Spleen (tissue), 11 donors: ENCODE results near the gene GCSH. TPM values are rescaled to one million over a fixed set of nuclear protein-coding genes. Genes with fewer than 3 reads are reported as not detected.

Experiments
- DNase-seq: peaks from one replicate; pipeline ENCODE4 v3.0.0-alpha.2; 2020
- H3K27ac ChIP-seq, 8 donors: fragments of 200-600 bp; sonication (generic) in 7 of 8; 1 replicate in 4 of 8; 2 replicates in 4 of 8; pipeline versions ENCODE4 v1.5.0 to v1.8.0; 2016 to 2021; ENCODE audit warnings: inconsistent platforms in 4 of 8, mild to moderate bottlenecking in 4 of 8, moderate library complexity in 1 of 8
- H3K27me3 ChIP-seq, 7 donors: fragments of 200-600 bp; sonication (generic) in 6 of 7; replicated peaks in 1 of 7; 1 replicate in 4 of 7; 2 replicates in 3 of 7; pipeline versions ENCODE4 v1.5.0 to v1.8.0; 2016 to 2021; ENCODE audit warnings: inconsistent platforms in 3 of 7, mild to moderate bottlenecking in 1 of 7
- H3K36me3 ChIP-seq, 6 donors: fragments of 200-600 bp; sonication (generic) in 5 of 6; 1 replicate in 4 of 6; 2 replicates in 2 of 6; pipeline versions ENCODE4 v1.5.0 to v1.8.0; 2016 to 2021; ENCODE audit warnings: inconsistent platforms in 2 of 6
- H3K4me1 ChIP-seq, 6 donors: fragments of 200-600 bp; sonication (generic) in 5 of 6; 1 replicate in 3 of 6; 2 replicates in 3 of 6; pipeline versions ENCODE4 v1.5.0 to v1.8.0; 2016 to 2021; ENCODE audit warnings: inconsistent platforms in 3 of 6
- H3K4me3 ChIP-seq, 8 donors: fragments of 200-600 bp; sonication (generic) in 7 of 8; 1 replicate in 4 of 8; 2 replicates in 4 of 8; pipeline versions ENCODE4 v1.5.0 to v1.8.0; 2016 to 2021; ENCODE audit warnings: inconsistent platforms in 4 of 8, mild to moderate bottlenecking in 4 of 8, moderate library complexity in 2 of 8
- H3K9me3 ChIP-seq, 8 donors: fragments of 200-600 bp; sonication (generic) in 7 of 8; 1 replicate in 4 of 8; 2 replicates in 4 of 8; pipeline versions ENCODE4 v1.5.0 to v1.8.0; 2016 to 2021; ENCODE audit warnings: inconsistent platforms in 4 of 8
- CTCF ChIP-seq, 11 experiments: fragments of 200-600 bp in 7 of 11; fragments of 450-650 bp in 4 of 11; sonication (generic) in 4 of 11; IDR thresholded peaks in 8 of 11; conservative IDR thresholded peaks in 3 of 11; 1 replicate in 7 of 11; 2 replicates in 4 of 11; pipeline versions ENCODE4 v1.4.0 to v1.8.0; 2016 to 2021; ENCODE audit warnings: antibody characterized with exemption in 11 of 11, inconsistent platforms in 4 of 11, mild to moderate bottlenecking in 1 of 11
- POLR2A ChIP-seq, 3 donors: fragments of 450-650 bp; IDR thresholded peaks; one replicate each; pipeline ENCODE4 v1.5.1; 2017; ENCODE audit warnings: antibody characterized with exemption in 3 of 3, mild to moderate bottlenecking in 1 of 3
- POLR2AphosphoS5 ChIP-seq, 3 donors: sonication (generic); formaldehyde crosslinking; IDR thresholded peaks; one replicate each; pipeline ENCODE4 v1.5.1; 2017; ENCODE audit warnings: antibody characterized with exemption in 3 of 3
- WGBS, 5 donors: extraction: QIAGEN DNeasy Blood & Tissue Kit in 3 of 5; methylation state at CpG; one replicate each; pipeline versions ENCODE4 v1.1.5 to v1.1.7; 2013 to 2018; 5-methylcytosine and 5-hydroxymethylcytosine counted together
- intact Hi-C: fragments of 100-400 bp; cut with DNase I; formaldehyde crosslinking; loops from one replicate; pipeline ENCODE4 v1.15.0; 2023; ENCODE audit warnings: low total_unique reads
- polyA plus RNA-seq, 3 donors: library from polyadenylated mRNA; stranded (reverse); fragments of 200-250 nt; gene quantifications; one replicate each; pipeline ENCODE4 v1.2.1, GENCODE V29; 2013
- total RNA-seq, 7 donors: library from RNA; depleted of rRNA in 3 of 7; stranded (reverse); fragments of >200 nt in 3 of 7; fragmentation: NEBNext Ultra II Directional in 4 of 7; extraction: Animal tissue kit (Norgen Biotek cat#: 25700) in 4 of 7; gene quantifications; one replicate each; pipeline versions ENCODE4 v1.1.0 to v1.2.1, GENCODE V29; 2016 to 2021
- donor health status: healthy with polysubstance abuse.
- donor health status: DM: no; HTN: no; CAD: no; lungs with moderate emphysema.
- donor health status: DM: no; HTN: no; CAD: no.
- donor health status: Bipolar disorder and iron deficiency.
- donor health status: healthy.
- donor health status: DM: no; HTN: no; CAD: no.
- donor health status: DM: yes; HTN: yes; CAD: no.

Gene GCSH
- total and polyA plus RNA-seq, 10 donors, result 7.3 to 14.8 (median 7.7) TPM

GRCh38 chr16:81061307-81061640 lies 34.9 kb downstream of the GCSH start:
- Histone ChIP-seq H3K27ac (no peak overlapping the region), H3K9me3 (no peaks in the 10 kb centered on the region), H3K36me3 (no peaks in the 10 kb centered on the region), H3K4me1 (no peaks in the 10 kb centered on the region), H3K27me3 (no peaks in the 10 kb centered on the region), H3K4me3 (no peak overlapping the region)
- DNase-seq, result no peak
- intact Hi-C loops, result no loop called here
- WGBS, 5 donors, result 88 to 97% (median 92%) methylated on average over 7 to 10 of the region's 10 CpGs
- TF ChIP-seq CTCF (IDR thresholded peaks at IDR 0.05 in 8 of 11, conservative IDR thresholded peaks at IDR 0.05 in 3 of 11) (no peak), POLR2A (IDR thresholded peaks at IDR 0.05) (no peak), POLR2AphosphoS5 (IDR thresholded peaks at IDR 0.05) (no peak)

GRCh38 chr16:81060576-81061306 lies 35.5 kb downstream of the GCSH start:
- Histone ChIP-seq H3K27ac (no peak overlapping the region), H3K4me1 (no peaks in the 10 kb centered on the region), H3K27me3 (no peaks in the 10 kb centered on the region), H3K9me3 (no peaks in the 10 kb centered on the region), H3K4me3 (no peak overlapping the region), H3K36me3 (no peaks in the 10 kb centered on the region)
- 85 to 91% (median 86%) methylated on average over 14 of the region's 14 CpGs for WGBS, 5 donors
- TF ChIP-seq POLR2A (IDR thresholded peaks at IDR 0.05), result no peak
- no peak for TF ChIP-seq CTCF (IDR thresholded peaks at IDR 0.05 in 8 of 11, conservative IDR thresholded peaks at IDR 0.05 in 3 of 11)
- TF ChIP-seq POLR2AphosphoS5 (IDR thresholded peaks at IDR 0.05), result no peak
- DNase-seq, result no peak
- intact Hi-C loops, result no loop called here

- DNase-seq, result no peak
- 83 to 91% (median 86%) methylated on average over 11 of the region's 11 CpGs for WGBS, 5 donors
- Histone ChIP-seq H3K27ac (no peak overlapping the region), H3K27me3 (no peaks in the 10 kb centered on the region), H3K4me3 (no peak overlapping the region), H3K36me3 (no peaks in the 10 kb centered on the region), H3K9me3 (peaks cover 5 to 26% (median 23%) of the 10 kb centered on the region in 8 donors), H3K4me1 (no peaks in the 10 kb centered on the region)
- intact Hi-C loops, result no loop called here
- no peak for TF ChIP-seq POLR2AphosphoS5 (IDR thresholded peaks at IDR 0.05)
- no peak for TF ChIP-seq POLR2A (IDR thresholded peaks at IDR 0.05)
- TF ChIP-seq CTCF (IDR thresholded peaks at IDR 0.05 in 8 of 11, conservative IDR thresholded peaks at IDR 0.05 in 3 of 11), result no peak
Measured at GRCh38 chr16:81053761-81054160, 42.4 kb downstream of the GCSH start.

GRCh38 chr16:81042821-81043220 lies 53.4 kb downstream of the GCSH start:
- intact Hi-C loops, result no loop called here
- no peak for DNase-seq
- H3K27ac ChIP-seq, result no peak overlapping the region
- TF ChIP-seq POLR2A (IDR thresholded peaks at IDR 0.05) (no peak), POLR2AphosphoS5 (IDR thresholded peaks at IDR 0.05) (no peak)
- no peak overlapping the region for H3K4me3 ChIP-seq
- H3K4me1 ChIP-seq, result peaks cover 0 to 24% (median 7%) of the 10 kb centered on the region in 6 donors
- WGBS, 5 donors, result 88 to 98% (median 92%) methylated on average over 2 of the region's 2 CpGs
- peaks cover 0 to 73% (median 47%) of the 10 kb centered on the region in 6 donors for H3K36me3 ChIP-seq
- peaks cover 0 to 2% (median 0%) of the 10 kb centered on the region in 8 donors for H3K9me3 ChIP-seq
- no peaks in the 10 kb centered on the region for H3K27me3 ChIP-seq
